Esophagus muscularis mucosa (tissue), 4 donors: Measurements from ENCODE around the gene ZNF513. TPM values are rescaled to one million over a fixed set of nuclear protein-coding genes. Genes with fewer than 3 reads are reported as not detected.

ENCODE experiments used
- DNase-seq: peaks from one replicate; pipeline ENCODE4 v3.0.0-alpha.2; 2017; ENCODE audit errors: extremely low spot score
- H3K27ac ChIP-seq, 4 donors: fragments of 200-600 bp; sonication (generic); replicated peaks in 1 of 4; 1 replicate in 3 of 4; 2 replicates in 1 of 4; pipeline ENCODE4 v1.5.1; 2016 to 2019; ENCODE audit warnings: mild to moderate bottlenecking in 1 of 4
- H3K27me3 ChIP-seq, 4 donors: fragments of 200-600 bp; sonication (generic); one replicate each; pipeline versions ENCODE4 v1.5.1 to v1.6.0; 2016 to 2019
- H3K36me3 ChIP-seq, 4 donors: fragments of 200-600 bp; sonication (generic); one replicate each; pipeline ENCODE4 v1.5.1; 2016 to 2019
- H3K4me1 ChIP-seq, 4 donors: fragments of 200-600 bp; sonication (generic); one replicate each; pipeline ENCODE4 v1.5.1; 2016 to 2019
- H3K4me3 ChIP-seq, 4 donors: fragments of 200-600 bp; sonication (generic); 1 replicate in 2 of 4; 2 replicates in 2 of 4; pipeline ENCODE4 v1.5.1; 2016 to 2019; ENCODE audit warnings: mild to moderate bottlenecking in 4 of 4, moderate library complexity in 1 of 4
- H3K9me3 ChIP-seq, 4 donors: fragments of 200-600 bp; sonication (generic); 1 replicate in 3 of 4; 2 replicates in 1 of 4; pipeline ENCODE4 v1.5.1; 2016 to 2019
- EP300 ChIP-seq: sonication (generic); formaldehyde crosslinking; IDR thresholded peaks from one replicate; pipeline ENCODE4 v1.6.1; 2017; ENCODE audit warnings: antibody characterized with exemption
- POLR2A ChIP-seq: fragments of 450-650 bp; IDR thresholded peaks from one replicate; pipeline ENCODE4 v1.6.1; 2017; ENCODE audit warnings: antibody characterized with exemption, moderate library complexity, mild to moderate bottlenecking, low read depth
- POLR2AphosphoS5 ChIP-seq, 2 donors: sonication (generic); formaldehyde crosslinking; IDR thresholded peaks; one replicate each; pipeline ENCODE4 v1.6.1; 2017; ENCODE audit warnings: antibody characterized with exemption in 2 of 2
- WGBS: methylation state at CpG from one replicate; pipeline ENCODE4 v1.1.5; 2018; 5-methylcytosine and 5-hydroxymethylcytosine counted together
- intact Hi-C: fragments of 100-400 bp; cut with DNase I; formaldehyde crosslinking; loops from one replicate; pipeline ENCODE4 v1.15.1; 2023
- total RNA-seq, 4 donors: library from RNA; depleted of rRNA; stranded (reverse); fragments of >200 nt; gene quantifications; one replicate each; pipeline versions ENCODE4 v1.1.0 to v1.2.1, GENCODE V29; 2016
- TF ChIP-seq, protein P1 (sequence below), 3 experiments: fragments of 200-600 bp in 2 of 3; fragments of 450-650 bp in 1 of 3; sonication (generic) in 2 of 3; IDR thresholded peaks; one replicate each; pipeline ENCODE4 v1.5.1; 2017 to 2019; ENCODE audit warnings: antibody characterized with exemption in 3 of 3, mild to moderate bottlenecking in 2 of 3, moderate library complexity in 1 of 3

Gene ZNF513
- total RNA-seq, 4 donors from 2014 or later: 8.3 to 14.5 (median 11.4) TPM

- Histone ChIP-seq H3K27ac (peak overlapping the region; percentile 85 to 93 (median 88)), H3K4me3 (peak overlapping the region; percentile 69 to 92 (median 77)), H3K9me3 (no peaks in the 10 kb centered on the region), H3K27me3 (no peaks in the 10 kb centered on the region), H3K4me1 (peaks cover 19 to 45% (median 28%) of the 10 kb centered on the region in 4 donors), H3K36me3 (peaks cover 39 to 75% (median 73%) of the 10 kb centered on the region in 4 donors)
- TF ChIP-seq EP300: no peak
- TF ChIP-seq POLR2A: no peak
- TF ChIP-seq POLR2AphosphoS5 (IDR thresholded peaks at IDR 0.05): peak in 1 of 2 donors; percentile 49
- TF ChIP-seq, protein P1, sequence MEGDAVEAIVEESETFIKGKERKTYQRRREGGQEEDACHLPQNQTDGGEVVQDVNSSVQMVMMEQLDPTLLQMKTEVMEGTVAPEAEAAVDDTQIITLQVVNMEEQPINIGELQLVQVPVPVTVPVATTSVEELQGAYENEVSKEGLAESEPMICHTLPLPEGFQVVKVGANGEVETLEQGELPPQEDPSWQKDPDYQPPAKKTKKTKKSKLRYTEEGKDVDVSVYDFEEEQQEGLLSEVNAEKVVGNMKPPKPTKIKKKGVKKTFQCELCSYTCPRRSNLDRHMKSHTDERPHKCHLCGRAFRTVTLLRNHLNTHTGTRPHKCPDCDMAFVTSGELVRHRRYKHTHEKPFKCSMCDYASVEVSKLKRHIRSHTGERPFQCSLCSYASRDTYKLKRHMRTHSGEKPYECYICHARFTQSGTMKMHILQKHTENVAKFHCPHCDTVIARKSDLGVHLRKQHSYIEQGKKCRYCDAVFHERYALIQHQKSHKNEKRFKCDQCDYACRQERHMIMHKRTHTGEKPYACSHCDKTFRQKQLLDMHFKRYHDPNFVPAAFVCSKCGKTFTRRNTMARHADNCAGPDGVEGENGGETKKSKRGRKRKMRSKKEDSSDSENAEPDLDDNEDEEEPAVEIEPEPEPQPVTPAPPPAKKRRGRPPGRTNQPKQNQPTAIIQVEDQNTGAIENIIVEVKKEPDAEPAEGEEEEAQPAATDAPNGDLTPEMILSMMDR (IDR thresholded peaks at IDR 0.05): no peak
- under 1% methylated on average over 18 of the region's 35 CpGs for WGBS
- DNase-seq: no peak
- intact Hi-C loops: loop anchor here (10.0 kb wide), 1 partner anchor 165 kb away; the partner anchor contains the start of genes ATRAID, CAD and SLC5A6
Measured at GRCh38 chr2:27379836-27380625, 503 bp downstream of the ZNF513 start.

DNA sequence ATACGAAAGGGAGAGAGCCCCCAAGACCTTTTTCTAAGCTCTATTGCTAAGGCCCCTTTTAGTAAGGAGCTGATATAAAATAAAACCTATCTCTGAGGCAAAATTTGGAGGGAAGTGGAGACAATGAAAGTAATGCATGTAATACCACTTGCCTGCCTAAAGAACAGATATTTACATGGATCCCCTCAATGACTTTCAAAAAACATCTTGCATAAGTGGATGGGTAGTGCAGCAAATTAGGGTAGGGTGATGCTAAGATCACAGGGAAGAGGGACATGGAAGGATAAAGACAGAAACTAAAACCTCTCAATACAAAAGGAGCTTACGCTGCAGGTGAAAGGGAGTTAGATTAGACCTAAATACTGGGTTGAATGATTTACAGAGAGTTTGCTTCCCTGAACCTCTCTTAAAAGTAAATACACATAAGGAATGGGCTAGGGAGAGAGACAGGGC, 1.1 kb downstream of the ZNF513 start:
- no peak for TF ChIP-seq EP300
- TF ChIP-seq POLR2A: no peak
- no peak for TF ChIP-seq POLR2AphosphoS5 (IDR thresholded peaks at IDR 0.05)
- TF ChIP-seq, protein P1 (IDR thresholded peaks at IDR 0.05): no peak
- Histone ChIP-seq H3K9me3 (no peaks in the 10 kb centered on the region), H3K27ac (peak overlapping the region; percentile 85 to 93 (median 88)), H3K4me3 (peak overlapping the region; percentile 69 to 92 (median 77)), H3K36me3 (peaks cover 39 to 75% (median 73%) of the 10 kb centered on the region in 4 donors), H3K4me1 (peaks cover 19 to 45% (median 28%) of the 10 kb centered on the region in 4 donors), H3K27me3 (no peaks in the 10 kb centered on the region)
- 81% methylated on average over 2 of the region's 2 CpGs for WGBS
- DNase-seq: no peak
- intact Hi-C loops: loop anchor here (10.0 kb wide), 1 partner anchor 165 kb away; the partner anchor contains the start of genes ATRAID, CAD and SLC5A6

- intact Hi-C loops: loop anchor here (10.0 kb wide), 1 partner anchor 164 kb away; the partner anchor contains the start of genes ATRAID, CAD and SLC5A6
- TF ChIP-seq POLR2A: no peak
- no peak for TF ChIP-seq EP300
- TF ChIP-seq POLR2AphosphoS5 (IDR thresholded peaks at IDR 0.05): no peak
- TF ChIP-seq, protein P1 (IDR thresholded peaks at IDR 0.05): no peak
- WGBS: 80% methylated on average over 5 of the region's 9 CpGs
Measured at GRCh38 chr2:27378809-27379290, 1.7 kb downstream of the ZNF513 start.

GRCh38 chr2:27378096-27378808, 2.3 kb downstream of the ZNF513 start:
- TF ChIP-seq POLR2A: no peak
- TF ChIP-seq POLR2AphosphoS5 (IDR thresholded peaks at IDR 0.05): peak in 1 of 2 donors; percentile 17
- TF ChIP-seq, protein P1 (IDR thresholded peaks at IDR 0.05): peak in 1 of 3 experiments; percentile 4
- Histone ChIP-seq H3K27me3 (no peaks in the 10 kb centered on the region), H3K36me3 (peaks cover 50 to 75% (median 73%) of the 10 kb centered on the region in 4 donors), H3K4me1 (peaks cover 19 to 53% (median 29%) of the 10 kb centered on the region in 4 donors), H3K27ac (peak overlapping the region in 2 of 4 donors; percentile 85 to 93), H3K4me3 (no peak overlapping the region), H3K9me3 (no peaks in the 10 kb centered on the region)
- DNase-seq: no peak
- intact Hi-C loops: loop anchor here (10.0 kb wide), 1 partner anchor 163 kb away; the partner anchor contains the start of genes ATRAID, CAD and SLC5A6
- WGBS: 79% methylated on average over 10 of the region's 29 CpGs

More at GRCh38 chr2:27378809-27379290, 1.7 kb downstream of the ZNF513 start:
- H3K4me3 ChIP-seq: no peak overlapping the region
- peaks cover 19 to 47% (median 28%) of the 10 kb centered on the region in 4 donors for H3K4me1 ChIP-seq
- H3K36me3 ChIP-seq: peaks cover 44 to 75% (median 73%) of the 10 kb centered on the region in 4 donors
- DNase-seq: no peak
- peak overlapping the region in 3 of 4 donors; percentile 85 to 93 (median 90) for H3K27ac ChIP-seq
- H3K9me3 ChIP-seq: no peaks in the 10 kb centered on the region
- no peaks in the 10 kb centered on the region for H3K27me3 ChIP-seq
